K562 (cell line): Measurements from ENCODE around the gene SLCO3A1. TPM values are rescaled to one million over a fixed set of nuclear protein-coding genes. Genes with fewer than 3 reads are reported as not detected.
A peak's percentile ranks its signal among the peaks of the same experiment; 100 is the strongest.

Experiments used
- BMI1 ChIP-seq: fragments of 150-350 bp; IDR thresholded peaks from 2 replicates; pipeline ENCODE4 v1.6.1; 2014; ENCODE audit warnings: low read length
- EZH2 ChIP-seq: IDR thresholded peaks from 2 replicates; pipeline ENCODE4 v1.6.1; 2012; ENCODE audit warnings: low read depth, mild to moderate bottlenecking, inconsistent platforms, low read length, borderline replicate concordance
- FUS ChIP-seq: fragments of 200-400 bp; formaldehyde crosslinking; optimal IDR thresholded peaks from 2 replicates; pipeline ENCODE3; 2017; ENCODE audit warnings: low read depth, low read length
- HDAC8 ChIP-seq: fragments of 450-650 bp; IDR thresholded peaks from 2 replicates; pipeline ENCODE4 v1.6.1; 2016; ENCODE audit warnings: mild to moderate bottlenecking, missing genetic modification characterization, moderate library complexity, missing compliant biosample characterization
- HNRNPK ChIP-seq: fragments of 200-400 bp; formaldehyde crosslinking; IDR thresholded peaks from one replicate; pipeline ENCODE4 v1.6.1; 2018; ENCODE audit warnings: mild to moderate bottlenecking, low read depth, low read length; ENCODE audit not compliant: poor library complexity, severe bottlenecking
- L3MBTL2 ChIP-seq: fragments of 450-650 bp; IDR thresholded peaks from 2 replicates; pipeline ENCODE4 v1.6.1; 2016; ENCODE audit warnings: mild to moderate bottlenecking, moderate library complexity
- MEIS2 ChIP-seq: fragments of 450-650 bp; IDR thresholded peaks from 2 replicates; pipeline ENCODE4 v1.6.1; 2014; ENCODE audit warnings: mild to moderate bottlenecking; ENCODE audit not compliant: partially characterized antibody
- MYC ChIP-seq, 2 experiments: fragments of 250-450 bp in 1 of 2; sonication (Bioruptor Pico) in 1 of 2; IDR thresholded peaks; 2 replicates each; pipeline versions ENCODE4 v1.5.1 to v1.6.1; 2012 to 2021; ENCODE audit warnings: low read depth in 2 of 2, borderline replicate concordance in 1 of 2, improper control_type of control experiment in 1 of 2, low read length in 1 of 2, mild to moderate bottlenecking in 1 of 2, moderate library complexity in 1 of 2
- NFRKB ChIP-seq: fragments of 450-650 bp; IDR thresholded peaks from 2 replicates; pipeline ENCODE4 v1.6.1; 2016; ENCODE audit warnings: low read depth
- NONO ChIP-seq, 2 experiments: fragments of 200-400 bp in 1 of 2; fragments of 450-650 bp in 1 of 2; formaldehyde crosslinking in 1 of 2; IDR thresholded peaks; 2 replicates each; pipeline ENCODE4 v1.6.1; 2017; ENCODE audit warnings: low read depth in 2 of 2, mild to moderate bottlenecking in 2 of 2, moderate library complexity in 2 of 2, low read length in 1 of 2
- PHF8 ChIP-seq: fragments of 200-600 bp; sonication (generic); IDR thresholded peaks from 2 replicates; pipeline ENCODE4 v1.6.1; 2012; ENCODE audit warnings: mixed run types, mild to moderate bottlenecking, inconsistent platforms, low read length, moderate library complexity, borderline replicate concordance
- RAD21 ChIP-seq, 2 experiments: fragments of 250-450 bp in 1 of 2; fragments of 450-650 bp in 1 of 2; sonication (Bioruptor Pico) in 1 of 2; formaldehyde crosslinking in 1 of 2; IDR thresholded peaks in 1 of 2; conservative IDR thresholded peaks in 1 of 2; 2 replicates each; pipeline versions ENCODE4 v1.4.0 to v1.8.0; 2020 to 2022; ENCODE audit warnings: mild to moderate bottlenecking in 2 of 2, moderate library complexity in 1 of 2
- RBBP5 ChIP-seq: fragments of 200-600 bp; sonication (generic); IDR thresholded peaks from 2 replicates; pipeline ENCODE4 v1.6.1; 2012; ENCODE audit warnings: borderline replicate concordance, mild to moderate bottlenecking, low read length, control low read depth, inconsistent platforms; ENCODE audit not compliant: insufficient read depth, poor library complexity, severe bottlenecking
- SMC3 ChIP-seq: conservative IDR thresholded peaks from 2 replicates; pipeline ENCODE4 v1.6.1; 2011; ENCODE audit warnings: low read depth, low read length, improper control_type of control experiment; ENCODE audit not compliant: insufficient read depth
- SRSF3 ChIP-seq: fragments of 200-400 bp; formaldehyde crosslinking; IDR thresholded peaks from 2 replicates; pipeline ENCODE4 v1.6.1; 2016; ENCODE audit warnings: mild to moderate bottlenecking, low read length, moderate library complexity; ENCODE audit not compliant: insufficient read depth
- TCF3 ChIP-seq: sonication (generic); formaldehyde crosslinking; IDR thresholded peaks from 2 replicates; pipeline ENCODE4 v1.4.0; 2020; ENCODE audit warnings: mild to moderate bottlenecking, missing genetic modification reagents
- TEAD4 ChIP-seq, 2 experiments: sonication (generic) in 1 of 2; formaldehyde crosslinking in 1 of 2; IDR thresholded peaks; 2 replicates each; pipeline versions ENCODE4 v1.6.1 to v1.8.0; 2012 to 2022; ENCODE audit warnings: borderline replicate concordance in 1 of 2, inconsistent platforms in 1 of 2, low read length in 1 of 2, mild to moderate bottlenecking in 1 of 2, missing genetic modification reagents in 1 of 2
- TGIF2 ChIP-seq: sonication (generic); formaldehyde crosslinking; IDR thresholded peaks from 2 replicates; pipeline ENCODE4 v1.8.1; 2022; ENCODE audit warnings: mild to moderate bottlenecking, missing genetic modification reagents, moderate library complexity
- YBX1 ChIP-seq: fragments of 450-650 bp; IDR thresholded peaks from 2 replicates; pipeline ENCODE4 v1.7.1; 2016; ENCODE audit warnings: mild to moderate bottlenecking
- ZNF212 ChIP-seq: fragments of 450-650 bp; formaldehyde crosslinking; IDR thresholded peaks from 2 replicates; pipeline ENCODE4 v1.4.0; 2020; ENCODE audit warnings: mild to moderate bottlenecking
- polyA plus RNA-seq, 8 experiments: library from polyadenylated mRNA; depleted of rRNA in 4 of 8; stranded (reverse) in 5 of 8; unstranded in 3 of 8; fragments of >200 nt; fragmentation: Nextera tagmentation in 2 of 8; fragmentation: Illumina TruSeq in 1 of 8; extraction: Ambion mirVana in 2 of 8; extraction: Trizol in 1 of 8; gene quantifications; 2 replicates each; pipeline versions ENCODE4 v1.2.1 to v1.2.3, GENCODE V29; 2011 to 2014; ENCODE audit warnings: inconsistent platforms in 1 of 8, missing spikeins in 1 of 8
- total RNA-seq, 7 experiments: library from RNA; depleted of rRNA in 6 of 7; stranded (reverse); fragments of >200 nt in 6 of 7; fragmentation: Illumina TruSeq in 2 of 7; extraction: Trizol in 2 of 7; gene quantifications; 2 replicates each; pipeline versions ENCODE4 v1.2.1 to v1.2.3, GENCODE V29; 2011 to 2021; ENCODE audit warnings: low replicate concordance in 1 of 7
- TF ChIP-seq, protein P1 (sequence below): fragments of 450-650 bp; formaldehyde crosslinking; IDR thresholded peaks from 2 replicates; pipeline ENCODE4 v1.4.0; 2020; ENCODE audit warnings: mild to moderate bottlenecking, moderate library complexity
- TF ChIP-seq, protein P2 (sequence below), 2 experiments: IDR thresholded peaks; 2 replicates each; pipeline ENCODE4 v1.6.1; 2011; ENCODE audit warnings: borderline replicate concordance in 1 of 2, control low read depth in 1 of 2, low read depth in 1 of 2, low read length in 1 of 2, mild to moderate bottlenecking in 1 of 2, mixed read lengths in 1 of 2, moderate library complexity in 1 of 2; ENCODE audit not compliant: insufficient read depth in 1 of 2, insufficient read length in 1 of 2, poor library complexity in 1 of 2, severe bottlenecking in 1 of 2; ENCODE audit errors: extremely low read depth in 1 of 2

The SLCO3A1 gene
- total and polyA plus RNA-seq, 9 of the 15 experiments (the other 6 are each of a cell fraction or from before 2014, with no cell fraction given): 0.01 to 0.84 (median 0.06) TPM; not detected in 3

- 0 out of 2 replicates have a peak, but pooled peaks have one; percentile 40 for TF ChIP-seq MYC (IDR thresholded peaks at IDR 0.05; ENCODE audit: low read depth, low read length)
- TF ChIP-seq MYC (CRISPR knock-in tag; IDR thresholded peaks at IDR 0.05; ENCODE audit: borderline replicate concordance, low read depth): no peak
- TF ChIP-seq TGIF2 (CRISPR knock-in tag): no peak
- TF ChIP-seq, protein P1, sequence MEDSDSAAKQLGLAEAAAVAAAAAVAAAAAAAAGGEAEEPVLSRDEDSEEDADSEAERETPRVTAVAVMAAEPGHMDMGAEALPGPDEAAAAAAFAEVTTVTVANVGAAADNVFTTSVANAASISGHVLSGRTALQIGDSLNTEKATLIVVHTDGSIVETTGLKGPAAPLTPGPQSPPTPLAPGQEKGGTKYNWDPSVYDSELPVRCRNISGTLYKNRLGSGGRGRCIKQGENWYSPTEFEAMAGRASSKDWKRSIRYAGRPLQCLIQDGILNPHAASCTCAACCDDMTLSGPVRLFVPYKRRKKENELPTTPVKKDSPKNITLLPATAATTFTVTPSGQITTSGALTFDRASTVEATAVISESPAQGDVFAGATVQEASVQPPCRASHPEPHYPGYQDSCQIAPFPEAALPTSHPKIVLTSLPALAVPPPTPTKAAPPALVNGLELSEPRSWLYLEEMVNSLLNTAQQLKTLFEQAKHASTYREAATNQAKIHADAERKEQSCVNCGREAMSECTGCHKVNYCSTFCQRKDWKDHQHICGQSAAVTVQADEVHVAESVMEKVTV: peak; percentile 66
- no peak for TF ChIP-seq FUS
- no peak for TF ChIP-seq NFRKB
- peak; percentile 65; the same call in 1 of the 2 replicates for TF ChIP-seq L3MBTL2
- no peak for TF ChIP-seq RBBP5
- no peak for TF ChIP-seq SRSF3
- TF ChIP-seq TCF3 (CRISPR knock-in tag): no peak
- TF ChIP-seq RAD21 (CRISPR knock-in tag; conservative IDR thresholded peaks at IDR 0.05 in 1 of 2, IDR thresholded peaks at IDR 0.05 in 1 of 2): peak; percentile 81 to 85
- TF ChIP-seq HNRNPK: no peak
- TF ChIP-seq EZH2: no peak
- TF ChIP-seq MEIS2: no peak
- 0 out of 2 replicates have a peak, but pooled peaks have one; percentile 9 for TF ChIP-seq TEAD4 (IDR thresholded peaks at IDR 0.05; ENCODE audit: low read length)
- no peak for TF ChIP-seq TEAD4 (CRISPR knock-in tag; IDR thresholded peaks at IDR 0.05; ENCODE audit: borderline replicate concordance)
- TF ChIP-seq, protein P2, sequence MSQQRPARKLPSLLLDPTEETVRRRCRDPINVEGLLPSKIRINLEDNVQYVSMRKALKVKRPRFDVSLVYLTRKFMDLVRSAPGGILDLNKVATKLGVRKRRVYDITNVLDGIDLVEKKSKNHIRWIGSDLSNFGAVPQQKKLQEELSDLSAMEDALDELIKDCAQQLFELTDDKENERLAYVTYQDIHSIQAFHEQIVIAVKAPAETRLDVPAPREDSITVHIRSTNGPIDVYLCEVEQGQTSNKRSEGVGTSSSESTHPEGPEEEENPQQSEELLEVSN (IDR thresholded peaks at IDR 0.05; ENCODE audit: borderline replicate concordance in 1 of 2, extremely low read depth in 1 of 2, insufficient read depth in 1 of 2, insufficient read length in 1 of 2, low read depth in 1 of 2, low read length in 1 of 2, poor library complexity in 1 of 2, severe bottlenecking in 1 of 2): peak; percentile 80 to 94
- TF ChIP-seq PHF8: no peak
- peak; percentile 72 for TF ChIP-seq SMC3
- TF ChIP-seq BMI1: no peak
- no peak for TF ChIP-seq HDAC8 (tag)
- no peak for TF ChIP-seq NONO (IDR thresholded peaks at IDR 0.05; ENCODE audit: low read depth in 2 of 2, low read length in 1 of 2)
- no peak for TF ChIP-seq YBX1
- no peak for TF ChIP-seq ZNF212 (CRISPR knock-in tag)
Measured at GRCh38 chr15:92077353-92078085, 224.0 kb downstream of the SLCO3A1 start (continued).
